GM19035 (cell line): ENCODE results near the gene HOXB7.
A peak's percentile ranks its signal among the peaks of the same experiment; 100 is the strongest.

Source experiments
- ATAC-seq: cut with Tn5 transposase; IDR thresholded peaks from one replicate; pipeline ENCODE4 v1.9.1; 2021; ENCODE audit not compliant: unreplicated experiment

HOXB7 gene

GRCh38 chr17:48637323-48638260 lies 26.8 kb upstream of the HOXB7 start:
- no peak for ATAC-seq

GRCh38 chr17:48636177-48637018 lies 25.6 kb upstream of the HOXB7 start:
- peak; percentile 70 for ATAC-seq

GRCh38 chr17:48634493-48635208 lies 23.8 kb upstream of the HOXB7 start:
- ATAC-seq: no peak

- no peak for ATAC-seq
Observed at GRCh38 chr17:48633266-48633677, 22.5 kb upstream of the HOXB7 start.

- no peak for ATAC-seq
Observed at GRCh38 chr17:48632579-48633265, 21.9 kb upstream of the HOXB7 start.

GRCh38 chr17:48631693-48632578 lies 21.1 kb upstream of the HOXB7 start:
- ATAC-seq: no peak

- ATAC-seq: no peak
Observed at GRCh38 chr17:48630925-48631692, 20.3 kb upstream of the HOXB7 start.

- ATAC-seq: no peak
Observed at GRCh38 chr17:48630009-48630924, 19.4 kb upstream of the HOXB7 start.

- no peak for ATAC-seq
Observed at GRCh38 chr17:48629411-48629759, 18.6 kb upstream of the HOXB7 start.

- ATAC-seq: no peak
Observed at GRCh38 chr17:48628649-48629410, 18.0 kb upstream of the HOXB7 start.

- ATAC-seq: no peak
Observed at GRCh38 chr17:48627623-48628521, 17.1 kb upstream of the HOXB7 start.

GRCh38 chr17:48627118-48627597 lies 16.3 kb upstream of the HOXB7 start:
- no peak for ATAC-seq

GRCh38 chr17:48626245-48627117 lies 15.7 kb upstream of the HOXB7 start, which contains the start of gene HOXB9:
Gene HOXB9 (minus strand): TSS chr17:48626358. CDS start chr17:48626269, 89 bp downstream.
- no peak for ATAC-seq

GRCh38 chr17:48625495-48626244 lies 14.9 kb upstream of the HOXB7 start:
- no peak for ATAC-seq
